Activated CD8-positive, alpha-beta memory T cell treated with anti-CD3 and anti-CD28 coated beads, Interleukin-2, amount 50 U/mL, for 24 hours (primary cell): ENCODE measurements around the gene CSN3.
"Not testable (repeated sequence)": the region's sequence is repeated elsewhere in the genome, so short reads cannot be mapped to it uniquely, and the experiment has no call there.

Source experiments
- DNase-seq: peaks from one replicate; pipeline ENCODE4 v3.0.0-alpha.2; 2020; ENCODE audit errors: extremely low read depth

CSN3 gene

GRCh38 chr4:70242297-70242696 is at the start of gene CSN3:
Gene CSN3, plus strand, starts transcription at chr4:70242597. Its CDS starts 2,223 bp downstream, at chr4:70244820.
- DNase-seq = not testable (repeated sequence)

- no peak for DNase-seq
Observed at GRCh38 chr4:70192895-70193294, 49.5 kb upstream of the CSN3 start.

- no peak for DNase-seq
Observed at GRCh38 chr4:70195425-70195824, 47.0 kb upstream of the CSN3 start, which contains the start of gene ODAM. Gene ODAM, plus strand, starts transcription at chr4:70195725. Its CDS starts 819 bp downstream, at chr4:70196544.

- DNase-seq = no peak
Observed at GRCh38 chr4:70196857-70197256, 45.5 kb upstream of the CSN3 start.

- DNase-seq = no peak
Observed at GRCh38 chr4:70197842-70198241, 44.6 kb upstream of the CSN3 start.

- DNase-seq = no peak
Observed at GRCh38 chr4:70203601-70204000, 38.8 kb upstream of the CSN3 start.

GRCh38 chr4:70212752-70213151 is 29.6 kb upstream of the CSN3 start:
- not testable (repeated sequence) for DNase-seq

- not testable (repeated sequence) for DNase-seq
Observed at GRCh38 chr4:70216109-70216508, 26.3 kb upstream of the CSN3 start.

- not testable (repeated sequence) for DNase-seq
Observed at GRCh38 chr4:70216550-70216949, 25.8 kb upstream of the CSN3 start.

- DNase-seq = not testable (repeated sequence)
Observed at GRCh38 chr4:70221389-70221788, 21.0 kb upstream of the CSN3 start.

GRCh38 chr4:70221818-70222217 is 20.6 kb upstream of the CSN3 start:
- DNase-seq = not testable (repeated sequence)

- DNase-seq = no peak
Observed at GRCh38 chr4:70225824-70226223, 16.6 kb upstream of the CSN3 start, which contains the start of gene FDCSP. Gene FDCSP, plus strand, starts transcription at chr4:70226124. Its CDS starts 5,071 bp downstream, at chr4:70231195.

- no peak for DNase-seq
Observed at GRCh38 chr4:70236125-70236524, 6.3 kb upstream of the CSN3 start.

GRCh38 chr4:70239131-70239883 is 3.1 kb upstream of the CSN3 start:
- DNase-seq = no peak

- DNase-seq = no peak
Observed at GRCh38 chr4:70239884-70240591, 2.4 kb upstream of the CSN3 start.

- no peak for DNase-seq
Observed at GRCh38 chr4:70243091-70243490, 694 bp downstream of the CSN3 start.

GRCh38 chr4:70251250-70251944 is 9.0 kb downstream of the CSN3 start:
- no peak for DNase-seq

- DNase-seq = no peak
Observed at GRCh38 chr4:70251945-70252277, 9.5 kb downstream of the CSN3 start.

GRCh38 chr4:70269674-70270073 is 27.3 kb downstream of the CSN3 start:
- DNase-seq = no peak

- DNase-seq = no peak
Observed at GRCh38 chr4:70277121-70277520, 34.7 kb downstream of the CSN3 start.

- no peak for DNase-seq
Observed at GRCh38 chr4:70280567-70280966, 38.2 kb downstream of the CSN3 start.

- no peak for DNase-seq
Observed at GRCh38 chr4:70288651-70289050, 46.3 kb downstream of the CSN3 start.
